ENCODE measurements around the gene FARP1. TPM values are rescaled to one million over a fixed set of nuclear protein-coding genes. Genes with fewer than 3 reads are reported as not detected.

The FARP1 gene
- total and polyA plus RNA-seq, 2 of the 13 experiments (the other 11 are each of a cell fraction or from before 2014, with no cell fraction given) = 70.6 to 126 TPM

GRCh38 chr13:98450539-98451111 is 307.7 kb downstream of the FARP1 start (continued):
- TF ChIP-seq HNF1B (CRISPR knock-in tag; IDR thresholded peaks at IDR 0.05) (peak; percentile 43; the same call in 1 of the 2 replicates), ZSCAN21 (CRISPR knock-in tag; IDR thresholded peaks at IDR 0.05; ENCODE audit: borderline replicate concordance) (no peak), GATA4 (IDR thresholded peaks at IDR 0.05; ENCODE audit: borderline replicate concordance, low read depth) (0 out of 2 replicates have a peak, but pooled peaks have one; percentile 11), ZNF687 (CRISPR knock-in tag; IDR thresholded peaks at IDR 0.05) (peak; percentile 50), AGO2 (optimal IDR thresholded peaks at IDR 0.05; ENCODE audit: low read depth, low read length) (peak; percentile 98), ZNF329 (CRISPR knock-in tag; IDR thresholded peaks at IDR 0.05; ENCODE audit: low read depth) (no peak), FOXK2 (IDR thresholded peaks at IDR 0.05) (no peak), MBD4 (IDR thresholded peaks at IDR 0.05; ENCODE audit: borderline replicate concordance, low read length) (no peak), ZBTB26 (CRISPR knock-in tag; IDR thresholded peaks at IDR 0.05; ENCODE audit: borderline replicate concordance) (no peak), ZNF280B (CRISPR knock-in tag; IDR thresholded peaks at IDR 0.05; ENCODE audit: borderline replicate concordance) (no peak), POLR2G (IDR thresholded peaks at IDR 0.05; ENCODE audit: low read depth, low read length) (peak; percentile 64), ISX (CRISPR knock-in tag; conservative IDR thresholded peaks at IDR 0.05) (no peak), ASH2L (IDR thresholded peaks at IDR 0.05; ENCODE audit: insufficient read length, low read depth, low read length) (no peak), KDM2A (CRISPR knock-in tag; IDR thresholded peaks at IDR 0.05; ENCODE audit: borderline replicate concordance, low read depth) (0 out of 2 replicates have a peak, but pooled peaks have one; percentile 16), ZNF792 (CRISPR knock-in tag; IDR thresholded peaks at IDR 0.05) (no peak), SNAPC2 (CRISPR knock-in tag; IDR thresholded peaks at IDR 0.05) (no peak), ZNF274 (CRISPR knock-in tag; IDR thresholded peaks at IDR 0.05) (no peak), SALL2 (CRISPR knock-in tag; IDR thresholded peaks at IDR 0.05) (no peak), TEF (CRISPR knock-in tag; IDR thresholded peaks at IDR 0.05) (no peak), MAFK (conservative IDR thresholded peaks at IDR 0.05 in 1 of 2, IDR thresholded peaks at IDR 0.05 in 1 of 2; ENCODE audit: low read length in 2 of 2) (no peak), AGO1 (IDR thresholded peaks at IDR 0.05; ENCODE audit: low read depth, low read length, poor library complexity, severe bottlenecking) (peak; percentile 81)

All from HepG2 (cell line).